ENCODE measurements around the gene PRSS50. TPM values are rescaled to one million over a fixed set of nuclear protein-coding genes. Genes with fewer than 3 reads are reported as not detected.

PRSS50 gene
- total RNA-seq, 2 donors from 2014 or later: 1.2 to 4.4 TPM

GRCh38 chr3:46665763-46666452 lies 51.8 kb downstream of the PRSS50 start:
- TF ChIP-seq, protein P1, sequence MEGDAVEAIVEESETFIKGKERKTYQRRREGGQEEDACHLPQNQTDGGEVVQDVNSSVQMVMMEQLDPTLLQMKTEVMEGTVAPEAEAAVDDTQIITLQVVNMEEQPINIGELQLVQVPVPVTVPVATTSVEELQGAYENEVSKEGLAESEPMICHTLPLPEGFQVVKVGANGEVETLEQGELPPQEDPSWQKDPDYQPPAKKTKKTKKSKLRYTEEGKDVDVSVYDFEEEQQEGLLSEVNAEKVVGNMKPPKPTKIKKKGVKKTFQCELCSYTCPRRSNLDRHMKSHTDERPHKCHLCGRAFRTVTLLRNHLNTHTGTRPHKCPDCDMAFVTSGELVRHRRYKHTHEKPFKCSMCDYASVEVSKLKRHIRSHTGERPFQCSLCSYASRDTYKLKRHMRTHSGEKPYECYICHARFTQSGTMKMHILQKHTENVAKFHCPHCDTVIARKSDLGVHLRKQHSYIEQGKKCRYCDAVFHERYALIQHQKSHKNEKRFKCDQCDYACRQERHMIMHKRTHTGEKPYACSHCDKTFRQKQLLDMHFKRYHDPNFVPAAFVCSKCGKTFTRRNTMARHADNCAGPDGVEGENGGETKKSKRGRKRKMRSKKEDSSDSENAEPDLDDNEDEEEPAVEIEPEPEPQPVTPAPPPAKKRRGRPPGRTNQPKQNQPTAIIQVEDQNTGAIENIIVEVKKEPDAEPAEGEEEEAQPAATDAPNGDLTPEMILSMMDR (conservative IDR thresholded peaks at IDR 0.05): no peak
- Mint-ChIP-seq H3K27ac (no peak overlapping the region), H3K9me3 (no peaks in the 10 kb centered on the region), H3K4me3 (no peak overlapping the region), H3K4me1 (peaks cover 19% of the 10 kb centered on the region), H3K36me3 (ENCODE audit: low read depth) (no peaks in the 10 kb centered on the region), H3K27me3 (ENCODE audit: insufficient read depth) (no peaks in the 10 kb centered on the region)
- Histone ChIP-seq H3K27me3 (ENCODE audit: control insufficient read depth, insufficient read depth, low read length, poor library complexity, severe bottlenecking) (no peaks in the 10 kb centered on the region), H3K4me1 (ENCODE audit: control insufficient read depth, insufficient read depth, low read length) (peaks cover 5% of the 10 kb centered on the region), H3K36me3 (ENCODE audit: control insufficient read depth, insufficient read depth, low read length) (no peaks in the 10 kb centered on the region), H3K9me3 (ENCODE audit: control insufficient read depth, low read length) (no peaks in the 10 kb centered on the region), H3K4me3 (ENCODE audit: low read length) (no peak overlapping the region), H3K27ac (ENCODE audit: low read depth, low read length) (no peak overlapping the region), H3K9ac (ENCODE audit: extremely low read depth, low read length, poor library complexity, severe bottlenecking) (no peak overlapping the region)
- WGBS, 2 experiments (ENCODE audit: insufficient coverage in 1 of 2, insufficient read length in 1 of 2): 89 to 96% methylated on average over 7 to 9 of the region's 9 CpGs
- peak; percentile 34 for DNase-seq

DNA sequence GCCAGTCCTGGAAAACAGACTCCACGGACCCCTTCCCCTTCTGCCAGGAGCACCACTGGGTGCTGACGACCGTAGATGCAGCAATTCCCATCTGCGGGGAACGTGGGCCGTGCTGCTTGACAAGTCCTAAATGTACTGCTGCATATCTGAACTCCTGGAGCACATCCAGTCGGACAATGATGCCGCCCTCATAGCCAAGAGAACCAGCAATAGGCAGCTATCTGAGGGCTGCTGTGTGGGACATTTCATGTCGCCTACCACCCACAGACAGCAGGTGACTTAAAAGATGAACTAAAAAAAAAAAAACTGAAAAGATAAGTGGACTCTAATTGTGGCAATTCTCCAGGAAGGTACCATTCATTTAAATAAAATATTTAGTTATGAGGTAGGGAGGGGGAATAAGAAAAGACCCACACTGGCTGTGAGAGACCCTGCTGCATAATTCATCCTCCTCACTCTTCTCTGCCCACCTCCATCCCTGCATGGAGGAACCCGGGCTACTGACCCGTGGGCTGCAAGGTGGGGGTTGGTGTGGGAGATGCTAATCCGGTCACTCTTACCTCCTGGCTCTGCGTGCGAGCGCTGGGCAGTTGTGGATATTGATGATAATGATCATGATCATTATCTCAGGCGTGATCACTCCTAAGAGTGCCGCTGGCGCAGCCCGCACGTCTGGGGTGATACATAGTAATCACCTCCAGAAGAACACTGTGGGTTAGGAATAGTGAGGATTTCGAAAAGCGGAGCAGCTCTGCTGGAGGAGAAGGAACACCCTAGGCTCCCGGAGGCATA lies 52.5 kb downstream of the PRSS50 start:
- no peak overlapping the region for H3K27ac Mint-ChIP-seq
- H3K27ac ChIP-seq (ENCODE audit: low read depth, low read length): no peak overlapping the region
- no peaks in the 10 kb centered on the region for H3K36me3 ChIP-seq (ENCODE audit: control insufficient read depth, insufficient read depth, low read length)
- 76 to 86% methylated on average over 14 to 23 of the region's 23 CpGs for WGBS, 2 experiments (ENCODE audit: insufficient coverage in 1 of 2, insufficient read length in 1 of 2)
- H3K27me3 Mint-ChIP-seq (ENCODE audit: insufficient read depth): peaks cover 2% of the 10 kb centered on the region
- no peaks in the 10 kb centered on the region for H3K36me3 Mint-ChIP-seq (ENCODE audit: low read depth)
- peaks cover 26% of the 10 kb centered on the region for H3K4me1 Mint-ChIP-seq
- H3K9me3 Mint-ChIP-seq: no peaks in the 10 kb centered on the region
- no peaks in the 10 kb centered on the region for H3K9me3 ChIP-seq (ENCODE audit: control insufficient read depth, low read length)
- TF ChIP-seq, protein P1 (conservative IDR thresholded peaks at IDR 0.05): no peak
- no peak for DNase-seq
- H3K4me1 ChIP-seq (ENCODE audit: control insufficient read depth, insufficient read depth, low read length): peaks cover 5% of the 10 kb centered on the region
- no peak overlapping the region for H3K4me3 ChIP-seq (ENCODE audit: low read length)
- H3K9ac ChIP-seq (ENCODE audit: extremely low read depth, low read length, poor library complexity, severe bottlenecking): no peak overlapping the region
- no peaks in the 10 kb centered on the region for H3K27me3 ChIP-seq (ENCODE audit: control insufficient read depth, insufficient read depth, low read length, poor library complexity, severe bottlenecking)
- no peak overlapping the region for H3K4me3 Mint-ChIP-seq

DNA sequence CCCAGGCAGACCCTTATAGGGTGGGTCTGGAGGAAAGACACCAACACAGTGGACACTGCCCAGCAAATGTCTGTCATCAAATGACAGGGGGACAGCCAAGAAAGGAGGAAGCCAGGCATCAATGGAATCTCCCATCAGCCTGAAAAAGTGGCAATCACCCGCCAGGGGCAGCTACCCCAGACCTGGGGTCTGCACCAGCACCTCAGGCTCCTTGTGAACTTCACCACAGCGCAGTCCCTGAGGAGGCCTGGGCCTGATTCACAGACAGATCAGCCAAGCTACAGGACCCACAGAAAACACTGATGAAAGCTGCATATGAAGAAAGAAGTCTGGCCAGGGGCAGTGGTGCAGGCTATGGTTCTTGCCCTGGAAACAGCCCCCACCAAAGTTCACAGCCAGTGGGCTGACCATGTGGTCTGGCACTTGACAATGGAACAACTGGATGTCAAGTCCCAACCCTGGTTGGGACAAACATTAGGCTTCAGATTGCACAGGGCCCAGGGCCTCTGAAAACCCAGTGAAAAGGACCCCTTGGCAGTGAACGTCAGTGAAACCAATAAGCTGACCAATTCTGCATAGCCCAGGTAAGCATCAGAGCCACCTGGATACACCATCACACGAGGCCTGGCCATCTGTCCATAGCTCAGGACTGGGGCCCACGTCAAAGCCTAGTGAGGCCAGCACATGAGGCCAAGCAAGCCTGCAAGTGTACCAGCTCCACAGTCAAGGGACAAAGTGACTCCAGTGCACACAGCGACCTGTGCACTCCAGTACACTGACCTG lies 53.3 kb downstream of the PRSS50 start:
- Histone ChIP-seq H3K27ac (ENCODE audit: low read depth, low read length) (no peak overlapping the region), H3K36me3 (ENCODE audit: control insufficient read depth, insufficient read depth, low read length) (no peaks in the 10 kb centered on the region), H3K27me3 (ENCODE audit: control insufficient read depth, insufficient read depth, low read length, poor library complexity, severe bottlenecking) (no peaks in the 10 kb centered on the region), H3K4me1 (ENCODE audit: control insufficient read depth, insufficient read depth, low read length) (peaks cover 7% of the 10 kb centered on the region), H3K4me3 (ENCODE audit: low read length) (no peak overlapping the region), H3K9me3 (ENCODE audit: control insufficient read depth, low read length) (no peaks in the 10 kb centered on the region), H3K9ac (ENCODE audit: extremely low read depth, low read length, poor library complexity, severe bottlenecking) (no peak overlapping the region)
- Mint-ChIP-seq H3K27me3 (ENCODE audit: insufficient read depth) (peaks cover 2% of the 10 kb centered on the region), H3K27ac (no peak overlapping the region), H3K4me1 (peaks cover 33% of the 10 kb centered on the region), H3K9me3 (no peaks in the 10 kb centered on the region), H3K4me3 (no peak overlapping the region), H3K36me3 (ENCODE audit: low read depth) (no peaks in the 10 kb centered on the region)
- TF ChIP-seq, protein P1 (conservative IDR thresholded peaks at IDR 0.05): no peak
- no peak for DNase-seq
- WGBS, 2 experiments (ENCODE audit: insufficient coverage in 1 of 2, insufficient read length in 1 of 2): 90 to 97% methylated on average over 5 to 6 of the region's 6 CpGs

All from endodermal cell (in vitro differentiated cells).